Left ventricle myocardium inferior (tissue), 1 donor: ENCODE results near the gene RBBP5. TPM values are rescaled to one million over a fixed set of nuclear protein-coding genes. Genes with fewer than 3 reads are reported as not detected.

Experiments
- DNase-seq: peaks from one replicate; pipeline ENCODE4 v3.0.0-alpha.2; 2020
- H3K27ac ChIP-seq: fragments of 200-600 bp; replicated peaks from 2 replicates; pipeline ENCODE4 v1.8.0; 2021
- H3K27me3 ChIP-seq: fragments of 200-600 bp; 2 replicates; pipeline ENCODE4 v1.8.0; 2021; ENCODE audit warnings: low read depth
- H3K36me3 ChIP-seq: fragments of 200-600 bp; 2 replicates; pipeline ENCODE4 v1.8.0; 2021
- H3K4me1 ChIP-seq: fragments of 200-600 bp; 2 replicates; pipeline ENCODE4 v1.8.0; 2021
- H3K4me3 ChIP-seq: fragments of 200-600 bp; 2 replicates; pipeline ENCODE4 v1.8.0; 2021; ENCODE audit warnings: mild to moderate bottlenecking, moderate library complexity
- H3K9me3 ChIP-seq: fragments of 200-600 bp; replicated peaks from 2 replicates; pipeline ENCODE4 v1.8.0; 2021
- CTCF ChIP-seq: fragments of 200-600 bp; IDR thresholded peaks from 2 replicates; pipeline ENCODE4 v1.8.0; 2021; ENCODE audit warnings: antibody characterized with exemption, mild to moderate bottlenecking, borderline replicate concordance
- intact Hi-C: fragments of 100-400 bp; cut with micrococcal nuclease; formaldehyde crosslinking; loops from one replicate; pipeline ENCODE4 v1.11.0; 2022
- total RNA-seq: library from RNA; stranded (reverse); fragmentation: NEBNext Ultra II Directional; extraction: Animal tissue kit (Norgen Biotek cat#: 25700); gene quantifications from one replicate; pipeline ENCODE4 v1.2.1, GENCODE V29; 2021
- donor health status: DM: no; HTN: yes; CAD: no; lungs with severe emphysema.

RBBP5 gene
- total RNA-seq, 1 donor from 2014 or later: 10.3 TPM

GRCh38 chr1:205141236-205142101 lies 19.7 kb upstream of the RBBP5 start:
- H3K9me3 ChIP-seq: no peaks in the 10 kb centered on the region
- peak overlapping the region; percentile 25 for H3K4me3 ChIP-seq
- H3K27ac ChIP-seq: peak overlapping the region; percentile 33
- peak; percentile 57 for DNase-seq
- H3K27me3 ChIP-seq: no peaks in the 10 kb centered on the region
- peaks cover 21% of the 10 kb centered on the region for H3K4me1 ChIP-seq
- intact Hi-C loops: loop anchor here (10.0 kb wide), 1 partner anchor 113 kb away; no protein-coding TSS in a partner anchor
- no peaks in the 10 kb centered on the region for H3K36me3 ChIP-seq
- peak; percentile 88 for TF ChIP-seq CTCF

GRCh38 chr1:205140113-205140512 lies 18.3 kb upstream of the RBBP5 start:
- intact Hi-C loops: loop anchor here (10.0 kb wide), 1 partner anchor 115 kb away; no protein-coding TSS in a partner anchor

GRCh38 chr1:205137901-205138300 lies 16.1 kb upstream of the RBBP5 start:
- H3K9me3 ChIP-seq: no peaks in the 10 kb centered on the region
- intact Hi-C loops: no loop called here
- H3K27me3 ChIP-seq: no peaks in the 10 kb centered on the region
- H3K4me3 ChIP-seq: no peak overlapping the region
- no peaks in the 10 kb centered on the region for H3K36me3 ChIP-seq
- no peak for TF ChIP-seq CTCF
- no peak for DNase-seq
- peaks cover 11% of the 10 kb centered on the region for H3K4me1 ChIP-seq
- H3K27ac ChIP-seq: no peak overlapping the region

More at GRCh38 chr1:205140113-205140512, 18.3 kb upstream of the RBBP5 start:
- H3K27ac ChIP-seq: no peak overlapping the region
- H3K4me3 ChIP-seq: no peak overlapping the region
- H3K9me3 ChIP-seq: no peaks in the 10 kb centered on the region
- no peaks in the 10 kb centered on the region for H3K27me3 ChIP-seq
- no peaks in the 10 kb centered on the region for H3K36me3 ChIP-seq
- peaks cover 20% of the 10 kb centered on the region for H3K4me1 ChIP-seq
- DNase-seq: no peak
- no peak for TF ChIP-seq CTCF

GRCh38 chr1:205133287-205133686 lies 11.5 kb upstream of the RBBP5 start:
- Histone ChIP-seq H3K9me3 (no peaks in the 10 kb centered on the region), H3K36me3 (no peaks in the 10 kb centered on the region), H3K4me3 (no peak overlapping the region), H3K4me1 (no peaks in the 10 kb centered on the region), H3K27me3 (no peaks in the 10 kb centered on the region), H3K27ac (no peak overlapping the region)
- intact Hi-C loops: no loop called here
- no peak for DNase-seq
- TF ChIP-seq CTCF: no peak

DNA sequence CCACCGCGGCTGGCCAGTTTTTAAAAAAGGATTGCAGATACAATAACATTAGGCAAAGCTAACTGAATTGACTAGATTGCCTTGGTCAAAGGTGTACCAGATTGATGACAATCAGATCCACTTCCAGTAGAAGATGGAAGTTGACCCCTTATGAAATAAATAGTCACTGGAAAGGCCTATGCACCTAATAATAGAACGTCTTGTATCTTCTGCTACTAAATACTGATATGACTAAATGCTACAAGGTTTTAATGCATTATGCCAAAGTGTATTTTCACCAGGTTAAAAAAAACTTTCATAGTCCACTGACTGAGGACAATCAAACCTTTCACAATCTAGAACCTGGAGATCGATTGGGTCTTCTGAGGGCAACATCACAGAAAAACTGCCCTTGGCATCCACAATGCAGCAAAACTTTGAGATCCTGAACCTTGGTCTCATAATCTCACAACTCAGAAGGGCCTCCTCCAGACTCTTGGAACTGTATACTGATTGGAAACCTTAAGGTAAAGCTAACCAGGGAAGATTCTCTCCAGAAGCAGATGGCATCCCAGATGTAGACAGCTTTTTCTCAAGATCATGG lies 7.8 kb upstream of the RBBP5 start:
- H3K27ac ChIP-seq: no peak overlapping the region
- intact Hi-C loops: no loop called here
- DNase-seq: no peak
- H3K4me3 ChIP-seq: no peak overlapping the region
- TF ChIP-seq CTCF: no peak
- no peaks in the 10 kb centered on the region for H3K27me3 ChIP-seq
- H3K9me3 ChIP-seq: no peaks in the 10 kb centered on the region
- no peaks in the 10 kb centered on the region for H3K4me1 ChIP-seq
- no peaks in the 10 kb centered on the region for H3K36me3 ChIP-seq
